Skin epidermis (tissue), 12 donors: ENCODE results near the gene ITPR3.
"Not testable (repeated sequence)": the region's sequence is repeated elsewhere in the genome, so short reads cannot be mapped to it uniquely, and the experiment has no call there.

ENCODE experiments used
- H3K27ac ChIP-seq, 21 experiments: fragments of 200-600 bp; sonication (generic) in 11 of 21; one replicate each; pipeline ENCODE4 v1.5.0; 2020; ENCODE audit warnings: mild to moderate bottlenecking in 3 of 21, inconsistent platforms in 2 of 21, moderate library complexity in 2 of 21
- H3K4me3 ChIP-seq, 7 experiments: fragments of 200-600 bp; sonication (generic) in 2 of 7; one replicate each; pipeline ENCODE4 v1.5.0; 2020; ENCODE audit warnings: inconsistent platforms in 2 of 7, mild to moderate bottlenecking in 2 of 7, moderate library complexity in 1 of 7

Gene ITPR3

DNA sequence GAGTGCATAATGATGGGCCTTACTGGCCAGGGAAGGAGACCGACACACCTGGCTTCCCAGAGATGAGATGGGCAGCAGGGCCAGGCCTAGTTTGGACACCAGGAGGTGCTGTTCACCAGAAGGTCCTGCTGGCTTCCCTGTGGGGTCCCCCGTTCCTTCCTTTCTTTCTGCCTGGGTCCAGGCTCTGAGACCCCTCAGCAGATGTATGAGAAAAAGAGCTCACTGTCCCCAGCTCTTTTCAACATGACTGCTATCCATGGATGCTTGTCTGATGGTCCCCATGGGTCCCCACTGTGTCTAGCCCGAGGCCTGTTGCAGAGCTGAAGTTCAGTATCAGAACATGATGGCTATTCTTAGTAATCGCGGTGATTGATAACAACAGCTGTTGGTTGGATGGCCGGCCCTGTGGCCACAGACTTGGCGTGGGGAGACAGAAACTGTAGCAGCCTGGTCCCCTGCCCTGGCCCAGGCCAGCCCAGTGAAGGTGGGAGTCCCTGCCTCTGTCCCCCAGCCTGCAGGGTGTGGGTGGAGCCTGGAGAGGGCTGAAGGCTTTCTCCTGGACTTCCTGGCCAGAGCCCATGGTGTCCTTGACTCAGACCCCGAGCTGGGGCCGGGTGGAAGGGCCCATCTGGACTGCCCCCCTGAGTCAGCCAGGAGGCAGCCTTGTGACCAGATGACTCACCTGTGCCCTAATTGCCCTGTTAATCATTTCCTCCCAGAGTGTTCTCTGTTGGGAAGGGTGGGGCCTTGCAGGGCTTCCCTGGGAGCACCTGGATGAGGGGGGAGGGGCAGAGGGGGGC, 31.2 kb upstream of the ITPR3 start:
- H3K4me3 ChIP-seq, result no peak overlapping the region
- peak overlapping the region in 19 of 21 experiments; percentile 7 to 74 (median 53) for H3K27ac ChIP-seq

DNA sequence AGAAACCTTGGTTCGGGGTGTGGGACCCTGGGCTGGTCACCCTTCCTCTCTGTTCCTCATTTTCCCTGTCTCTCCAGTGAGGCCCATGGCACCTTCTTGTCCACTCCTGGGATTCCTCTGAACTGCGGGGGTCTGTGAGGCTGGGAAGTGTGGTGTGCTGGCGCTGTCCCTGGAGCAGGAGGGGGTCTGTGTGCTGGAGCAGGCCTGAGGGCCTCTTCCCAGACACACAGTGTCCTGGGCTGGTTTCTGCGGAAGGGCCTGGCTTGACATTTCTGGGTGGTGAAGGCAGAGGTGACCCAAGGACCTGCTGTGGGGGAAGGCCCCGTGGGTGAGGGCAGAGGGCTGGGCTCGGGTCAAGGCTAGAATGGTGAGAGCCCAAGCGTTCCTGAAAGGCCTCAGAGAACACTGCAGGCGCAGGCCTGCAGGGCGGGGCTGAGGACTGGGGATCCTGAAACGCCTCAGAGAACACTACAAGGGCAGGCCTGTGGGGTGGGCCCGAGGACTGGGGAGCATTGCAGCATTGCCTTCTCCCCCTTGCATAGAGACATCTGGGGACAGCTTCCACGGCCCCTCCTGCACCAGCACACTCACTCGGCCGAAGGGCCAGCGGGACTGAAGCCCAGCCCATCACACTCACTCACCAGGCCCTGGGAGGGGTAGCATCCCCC, 30.5 kb upstream of the ITPR3 start:
- Histone ChIP-seq H3K4me3 (no peak overlapping the region), H3K27ac (peak overlapping the region in 16 of 21 experiments; percentile 10 to 74 (median 57))

DNA sequence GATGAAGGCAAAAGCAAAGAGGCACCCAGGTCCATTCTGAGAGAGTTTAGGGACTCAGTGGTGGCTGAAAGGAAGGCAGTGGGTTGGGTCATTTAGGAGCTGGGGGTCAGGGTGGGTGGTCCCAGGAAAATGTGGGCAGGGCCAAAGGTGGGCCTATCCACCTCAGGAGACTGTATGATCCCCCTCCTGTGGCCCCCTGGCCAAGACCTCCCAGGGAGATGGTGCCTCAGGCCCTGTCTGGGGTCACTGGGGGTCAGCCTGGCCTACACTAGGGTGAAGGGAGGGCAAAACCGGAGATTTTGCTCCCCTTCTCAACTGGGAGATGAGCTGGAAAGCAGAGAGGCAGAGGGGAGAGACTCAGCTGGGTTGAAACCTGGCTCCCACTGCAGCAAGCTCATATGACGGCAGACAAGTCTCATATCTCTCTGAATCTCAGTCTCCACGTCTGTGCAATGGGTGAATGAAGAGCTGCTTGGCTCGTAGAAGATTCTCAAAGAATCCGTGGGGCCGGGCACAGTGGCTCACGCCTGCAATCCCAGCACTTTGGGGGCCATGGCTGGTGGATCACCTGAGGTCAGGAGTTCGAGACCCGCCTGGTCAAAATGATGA, 29.6 kb upstream of the ITPR3 start:
- H3K4me3 ChIP-seq, result no peak overlapping the region
- H3K27ac ChIP-seq, result peak overlapping the region in 9 of 21 experiments; percentile 53 to 74 (median 65)

DNA sequence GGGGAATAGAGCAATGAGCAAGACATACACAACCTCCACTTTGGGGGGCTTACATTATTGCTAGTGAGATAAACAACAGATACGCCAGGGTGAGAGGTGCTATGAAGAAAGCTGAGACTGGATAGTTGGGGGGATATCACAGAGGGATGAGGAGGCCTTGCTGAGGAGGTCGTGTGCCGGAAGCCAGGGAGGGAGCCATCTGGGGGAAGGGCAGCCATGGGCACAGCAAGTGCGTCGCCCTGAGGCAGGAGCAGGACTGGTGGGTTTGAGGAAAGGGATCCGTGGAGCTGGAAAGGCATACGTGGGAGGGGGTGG, 28.9 kb upstream of the ITPR3 start:
- Histone ChIP-seq H3K27ac (peak overlapping the region in 2 of 21 experiments; percentile 68 to 80), H3K4me3 (no peak overlapping the region)

DNA sequence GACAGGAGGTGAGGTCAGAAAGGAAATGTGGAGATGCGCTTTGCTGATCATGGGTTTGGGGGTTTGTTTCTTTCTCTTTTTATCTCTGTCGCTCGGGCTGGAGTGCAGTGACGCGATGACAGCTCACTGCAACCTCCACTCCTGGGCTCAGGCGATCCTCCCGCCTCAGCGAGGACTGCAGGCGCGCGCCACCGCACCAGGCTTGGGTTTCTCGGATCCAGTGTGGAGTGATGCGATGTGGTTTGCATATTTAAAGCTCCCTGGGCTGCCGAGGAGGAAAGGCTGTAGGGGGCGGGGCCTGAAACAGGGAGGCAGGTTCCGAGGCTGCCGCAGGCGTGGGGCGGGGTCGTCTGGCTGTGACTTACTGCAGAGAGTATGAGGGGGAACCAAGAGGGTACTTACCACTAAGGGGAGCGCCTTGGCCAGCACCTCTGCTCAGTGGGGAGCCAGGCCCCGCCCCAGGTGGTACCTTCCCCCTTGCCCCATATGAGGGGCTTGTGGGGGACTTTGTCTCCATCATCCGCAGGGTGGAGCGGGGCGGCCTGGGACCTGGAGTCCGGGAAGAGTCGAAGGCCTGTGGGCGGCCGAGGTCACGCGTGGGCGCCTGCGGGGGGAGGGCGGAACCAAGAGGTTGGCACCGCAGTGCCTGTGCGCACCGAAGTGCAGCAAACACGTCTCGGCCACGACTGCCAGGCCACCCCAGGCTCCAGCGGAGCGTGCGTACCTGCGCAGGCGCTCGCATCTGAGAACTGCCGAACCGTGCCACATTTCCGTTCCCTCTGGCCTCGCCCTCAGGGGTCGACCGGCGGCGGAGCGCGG, 28.3 kb upstream of the ITPR3 start:
- Histone ChIP-seq H3K27ac (peak overlapping the region in 8 of 21 experiments; percentile 0 to 80 (median 31)), H3K4me3 (peak overlapping the region in 4 of 7 experiments; percentile 13 to 33 (median 24))

DNA sequence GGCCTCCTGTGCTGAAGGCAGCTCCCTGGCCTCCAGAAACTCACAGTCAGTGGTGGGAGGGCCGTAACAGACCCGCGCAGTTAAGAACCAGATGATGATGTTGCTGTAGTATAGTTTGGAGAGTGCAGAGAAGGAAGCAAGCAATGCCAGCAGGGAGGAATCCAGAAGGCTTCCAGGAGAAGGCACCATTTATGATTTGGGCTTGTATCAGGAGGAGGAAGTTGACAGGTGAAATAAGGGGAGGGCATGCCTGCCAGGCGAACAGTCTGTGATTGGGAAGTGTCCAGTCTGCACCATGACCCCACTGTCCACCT, 27.8 kb upstream of the ITPR3 start:
- peak overlapping the region in 4 of 7 experiments; percentile 13 to 33 (median 24) for H3K4me3 ChIP-seq

DNA sequence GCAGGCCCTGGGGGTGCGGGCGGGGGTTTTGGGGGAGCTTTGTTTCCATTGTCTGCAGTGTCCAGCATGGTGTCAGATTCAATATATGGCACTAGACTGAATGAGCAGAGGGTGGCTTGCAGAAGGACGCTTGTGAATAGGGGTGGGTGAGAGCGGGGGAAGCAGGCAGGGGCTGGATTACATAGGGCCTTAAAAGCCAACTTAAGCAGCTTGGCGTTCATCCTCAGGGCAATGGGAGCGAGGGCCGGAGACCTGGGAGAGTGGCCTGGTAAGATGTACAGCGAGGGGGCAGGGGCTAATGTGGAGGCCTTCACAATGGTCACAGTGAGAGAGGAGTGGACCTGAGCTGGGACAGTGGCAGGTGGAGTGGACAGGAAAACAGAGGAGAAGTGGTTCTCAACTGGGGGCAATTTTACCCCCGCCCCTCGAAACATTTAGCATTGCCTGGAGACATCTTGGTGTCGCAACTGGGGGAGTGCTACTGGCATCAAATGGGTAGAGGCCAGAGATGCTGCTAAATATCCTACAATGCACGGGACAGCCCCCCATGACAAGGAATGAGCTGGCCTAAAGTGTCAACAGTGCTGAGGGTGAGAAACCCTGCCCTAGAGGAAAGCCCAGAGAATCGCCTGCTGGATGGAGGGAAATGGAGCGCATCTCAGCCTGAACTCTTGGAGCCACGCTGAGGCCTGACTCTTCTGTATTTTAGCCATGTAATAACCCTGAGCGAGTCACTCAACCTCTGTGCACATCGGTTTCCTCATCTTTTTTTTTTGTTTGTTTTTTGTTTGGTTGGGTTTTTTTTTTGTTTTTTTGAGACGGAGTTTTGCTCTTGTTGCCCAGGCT, 25.9 kb upstream of the ITPR3 start:
- no peak overlapping the region for H3K27ac ChIP-seq
- H3K4me3 ChIP-seq, result no peak overlapping the region

More for the DNA sequence above, 27.8 kb upstream of the ITPR3 start:
- peak overlapping the region in 6 of 21 experiments; percentile 0 to 80 (median 38) for H3K27ac ChIP-seq

DNA sequence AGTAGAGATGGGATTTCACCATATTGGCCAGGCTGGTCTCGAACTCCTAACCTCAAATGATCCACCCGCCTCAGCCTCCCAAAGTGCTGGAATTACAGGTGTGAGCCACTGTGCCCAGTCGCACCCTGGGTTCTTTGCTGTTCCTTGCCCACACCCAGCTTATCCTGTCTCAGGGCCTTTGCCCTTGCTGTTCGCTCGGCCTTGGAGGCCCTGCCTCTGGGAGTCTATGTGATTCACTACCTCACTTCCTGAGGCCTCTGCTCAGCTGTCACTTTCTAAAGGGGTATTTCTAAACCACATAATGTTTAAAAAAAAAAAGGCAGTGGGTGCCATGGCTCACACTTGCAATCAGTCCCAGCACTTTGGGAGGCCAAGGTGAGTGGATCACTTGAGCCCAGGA, 24.2 kb upstream of the ITPR3 start:
- not testable (repeated sequence) for H3K4me3 ChIP-seq, H3K27ac ChIP-seq

DNA sequence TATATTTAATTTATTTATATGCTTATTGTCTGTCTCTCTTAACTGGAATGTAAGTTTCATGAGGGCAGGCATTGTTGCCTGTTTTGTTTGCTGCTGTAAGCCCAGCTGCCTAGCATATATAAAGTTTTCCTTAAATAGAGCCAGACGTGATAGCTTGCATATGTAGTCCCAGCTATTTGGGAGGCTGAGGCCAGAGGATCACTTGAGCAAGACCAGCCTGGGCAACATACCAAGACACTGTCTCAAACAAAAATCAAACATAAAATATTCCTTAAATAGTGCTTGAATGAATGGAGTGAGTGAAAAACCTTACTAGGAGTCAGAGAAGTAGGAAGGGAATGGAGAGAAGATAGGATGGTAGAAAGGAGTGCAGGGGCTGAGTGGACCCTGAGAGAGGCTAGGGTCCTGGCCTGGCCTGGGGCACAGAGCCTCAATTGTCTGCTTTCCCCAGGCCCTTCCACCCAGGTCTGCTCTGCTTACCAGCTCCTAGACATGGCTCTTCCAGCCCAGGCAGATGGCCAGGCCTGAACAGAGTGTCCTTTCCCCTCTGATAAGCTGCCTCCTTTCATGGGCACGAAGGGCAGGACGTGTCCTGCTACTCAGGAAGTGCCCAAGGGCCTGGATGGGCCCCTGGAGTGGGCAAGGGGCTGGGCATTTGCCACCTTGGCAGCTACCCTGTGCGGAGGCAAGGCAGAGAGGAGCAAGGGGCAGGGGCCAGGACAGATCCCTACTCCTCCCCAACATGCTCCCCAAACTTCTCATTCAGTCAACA, 23.4 kb upstream of the ITPR3 start:
- H3K27ac ChIP-seq, result no peak overlapping the region
- no peak overlapping the region for H3K4me3 ChIP-seq

DNA sequence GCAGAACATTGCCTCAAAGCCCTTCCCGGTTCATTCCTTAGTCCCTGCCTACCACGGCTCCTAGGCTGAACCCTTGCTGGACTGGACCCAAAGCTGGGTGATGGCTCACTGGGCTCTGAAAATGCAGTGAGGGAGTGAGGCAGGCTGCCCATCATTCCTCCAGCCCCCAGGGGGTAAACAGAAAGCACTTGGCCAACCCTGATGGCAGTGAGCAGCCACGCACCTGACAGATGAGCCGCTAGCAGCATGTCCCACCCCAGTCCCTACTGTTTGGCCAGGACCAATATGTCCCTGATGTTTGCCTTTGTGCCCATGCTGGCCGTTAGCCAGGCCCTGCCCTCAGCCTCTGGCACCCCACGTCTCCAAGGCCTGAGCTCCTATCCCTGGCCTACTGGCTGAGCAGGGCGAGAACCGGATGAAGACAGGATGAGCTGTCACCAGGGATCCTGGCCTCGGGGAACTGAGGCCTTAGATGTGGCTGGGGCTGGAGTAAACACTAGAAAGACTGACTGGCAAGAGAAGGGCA, 21.6 kb upstream of the ITPR3 start:
- no peak overlapping the region for H3K4me3 ChIP-seq
- peak overlapping the region in 1 of 21 experiments; percentile 44 for H3K27ac ChIP-seq

DNA sequence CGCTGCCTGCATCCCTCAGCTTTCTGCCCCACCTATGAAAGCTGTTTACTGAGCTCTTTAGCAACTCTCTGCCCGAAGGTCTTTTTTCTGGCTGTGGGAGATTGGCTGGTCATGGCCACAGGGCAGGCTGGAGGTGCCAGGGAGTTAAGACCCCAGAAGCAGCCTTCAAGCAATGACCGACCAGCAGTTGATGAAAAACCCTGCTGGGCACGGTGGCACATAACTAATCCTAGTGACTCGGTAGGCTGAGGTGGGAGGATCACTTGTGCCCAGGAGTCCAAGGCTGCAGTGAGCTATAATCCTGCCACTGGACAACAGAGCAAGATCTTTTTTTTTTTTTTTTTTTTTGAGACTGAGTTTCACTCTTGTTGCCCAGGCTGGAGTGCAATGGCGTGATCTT, 20.4 kb upstream of the ITPR3 start:
- no peak overlapping the region for H3K4me3 ChIP-seq

DNA sequence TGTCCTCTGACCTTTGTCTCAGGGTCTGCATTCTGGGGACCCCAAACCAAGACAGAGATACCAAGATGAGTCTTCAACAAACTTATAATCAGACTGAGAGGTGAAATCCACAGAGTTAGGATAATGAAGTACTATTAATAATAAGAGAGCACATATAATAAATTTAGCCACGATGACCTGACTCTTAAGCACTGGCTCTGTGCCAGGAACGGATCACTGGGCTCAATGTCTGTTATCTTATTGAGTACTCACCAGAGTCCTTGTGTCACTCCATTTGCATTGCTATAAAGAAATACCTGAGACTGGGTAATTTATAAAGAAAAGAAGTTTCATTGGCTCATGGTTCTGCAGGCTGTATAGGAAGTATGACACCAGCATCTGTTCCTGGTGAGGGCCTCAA, 18.9 kb upstream of the ITPR3 start:
- H3K4me3 ChIP-seq, result no peak overlapping the region
- H3K27ac ChIP-seq, result no peak overlapping the region

More for the DNA sequence above, 20.4 kb upstream of the ITPR3 start:
- no peak overlapping the region for H3K27ac ChIP-seq

DNA sequence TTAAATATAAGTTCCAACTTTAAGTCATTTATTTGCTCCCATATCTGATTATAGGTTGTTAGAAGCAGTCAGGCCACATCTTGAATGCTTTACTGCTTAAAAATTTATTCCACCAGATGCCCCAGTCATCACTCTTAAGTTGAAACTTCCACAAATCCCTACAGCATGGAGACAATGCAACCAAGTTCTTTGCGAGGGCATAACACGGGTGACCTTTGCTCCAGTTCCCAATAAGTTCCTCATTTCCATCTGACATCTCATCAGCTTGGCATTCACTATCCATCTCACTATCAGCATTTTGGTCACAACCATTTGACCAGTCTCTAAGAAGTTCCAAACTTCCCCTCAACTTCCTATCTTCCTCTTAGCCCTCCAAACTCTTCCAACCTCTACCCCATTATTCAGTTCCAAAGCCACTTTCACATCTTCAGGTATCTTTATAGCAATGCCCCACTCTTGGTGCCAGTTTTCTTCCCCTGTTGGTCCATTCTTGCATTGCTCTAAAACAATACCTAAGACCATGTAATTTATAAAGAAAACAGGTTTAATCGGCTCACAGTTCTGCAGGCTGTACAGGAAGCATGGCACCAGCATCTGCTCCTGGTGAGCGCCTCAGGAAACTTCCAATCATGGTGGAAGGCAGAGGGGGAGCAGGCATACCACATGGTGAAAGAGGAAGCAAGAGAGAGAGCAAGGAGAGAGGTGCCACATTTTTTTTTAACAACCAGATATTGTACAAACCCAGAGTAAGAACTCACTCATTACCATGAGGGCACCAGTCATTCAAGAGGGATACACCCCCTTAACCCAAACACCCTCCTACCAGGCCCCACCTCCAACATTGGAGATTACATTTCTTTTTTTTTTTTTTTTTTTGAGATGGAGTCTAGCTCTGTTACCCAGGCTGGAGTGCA, 15.9 kb upstream of the ITPR3 start:
- no peak overlapping the region for H3K27ac ChIP-seq

DNA sequence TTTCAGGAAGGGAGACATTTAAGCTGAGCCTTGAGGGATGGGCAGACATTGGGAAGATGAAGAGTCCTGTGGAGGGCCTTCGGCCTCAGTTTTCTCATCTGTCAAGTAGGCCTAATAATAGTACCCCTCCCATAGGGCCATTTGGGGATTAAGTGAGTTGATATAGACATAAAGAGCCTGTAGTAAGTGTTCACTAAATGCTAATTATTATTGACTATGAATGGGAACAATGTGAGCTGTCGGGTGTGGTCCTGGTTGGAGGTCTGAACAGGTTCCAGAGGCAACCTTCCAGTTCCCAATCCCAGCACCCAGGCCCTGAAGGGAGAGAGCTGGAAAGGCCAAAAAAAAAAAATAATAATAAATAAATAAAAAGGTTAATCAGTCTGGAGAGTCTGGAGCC, 14.5 kb upstream of the ITPR3 start:
- H3K27ac ChIP-seq, result no peak overlapping the region
- H3K4me3 ChIP-seq, result no peak overlapping the region

More for the DNA sequence above, 15.9 kb upstream of the ITPR3 start:
- no peak overlapping the region for H3K4me3 ChIP-seq

DNA sequence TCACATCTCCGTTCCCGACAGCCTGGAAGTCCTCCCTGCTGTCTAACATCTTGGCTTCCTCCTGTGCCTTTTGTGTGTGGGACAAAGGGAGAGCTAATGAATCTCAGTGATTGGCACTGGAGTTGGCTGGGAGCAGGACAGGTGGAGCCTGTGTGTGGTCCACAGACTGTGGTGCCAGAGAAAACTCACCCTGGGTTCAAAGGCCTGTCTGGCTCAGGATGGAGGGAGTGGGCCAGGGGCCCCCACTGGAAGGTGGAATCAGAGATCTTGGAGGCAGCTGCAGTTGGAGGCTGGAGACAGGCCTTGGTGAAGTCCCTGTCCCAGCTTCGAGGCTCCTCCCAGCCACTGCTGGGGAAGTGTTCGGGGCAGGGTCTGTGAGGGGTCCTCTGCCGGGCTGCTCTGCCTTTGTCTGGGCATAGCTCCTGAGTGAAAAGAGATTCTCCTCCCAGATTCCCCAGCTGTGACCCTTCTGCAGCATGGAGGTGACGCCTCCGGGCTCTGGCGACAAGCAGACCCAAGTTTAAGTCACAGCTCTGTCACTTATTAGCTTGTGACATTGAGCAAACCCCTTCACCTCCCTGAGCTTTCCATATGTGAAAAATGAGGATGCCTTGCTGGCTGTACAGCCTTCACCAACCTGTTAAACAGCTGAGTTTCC, 13.9 kb upstream of the ITPR3 start:
- no peak overlapping the region for H3K4me3 ChIP-seq
- H3K27ac ChIP-seq, result peak overlapping the region in 1 of 21 experiments; percentile 31

DNA sequence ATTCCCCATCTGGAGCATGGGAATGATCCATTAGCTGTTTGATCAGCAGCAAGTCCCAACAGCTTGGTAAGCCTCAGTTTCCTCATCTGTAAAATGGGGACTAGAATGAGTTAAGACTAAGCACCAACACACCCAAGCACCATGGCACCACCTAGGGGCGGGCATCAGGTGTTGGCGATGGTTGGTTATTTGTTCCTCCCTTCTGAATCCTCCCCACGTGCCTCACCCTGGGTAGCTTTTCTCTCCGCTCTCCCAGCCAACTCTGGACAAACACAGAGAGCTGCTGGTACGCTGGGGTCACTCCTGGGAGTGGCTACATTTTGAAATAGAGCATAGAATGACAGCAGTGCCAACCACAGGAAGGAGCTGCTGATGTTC, 13.3 kb upstream of the ITPR3 start:
- no peak overlapping the region for H3K4me3 ChIP-seq
- H3K27ac ChIP-seq, result no peak overlapping the region

DNA sequence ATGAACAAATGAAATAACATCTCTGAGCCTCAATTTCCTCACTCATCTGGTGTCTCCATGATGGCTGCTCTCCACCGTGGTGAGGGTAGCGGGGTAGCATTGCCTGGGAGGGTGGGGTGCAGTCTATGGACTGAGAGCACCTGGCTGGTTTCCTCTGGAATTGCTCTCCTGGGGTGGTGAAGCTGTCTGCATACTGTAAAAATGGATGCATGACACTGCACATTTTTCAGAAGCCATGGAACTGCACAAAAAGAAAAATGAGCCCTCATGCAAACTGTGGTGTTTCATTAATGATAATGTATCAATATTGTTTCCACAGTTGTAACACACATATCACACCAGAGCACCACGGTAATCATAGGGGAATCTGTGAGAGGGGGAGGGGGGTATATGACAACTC, 12.1 kb upstream of the ITPR3 start:
- H3K4me3 ChIP-seq, result no peak overlapping the region
- H3K27ac ChIP-seq, result peak overlapping the region in 1 of 21 experiments; percentile 65
